ENCODE measurements around the gene TSPAN4. TPM values are rescaled to one million over a fixed set of nuclear protein-coding genes. Genes with fewer than 3 reads are reported as not detected.

TSPAN4 gene
- total and polyA plus RNA-seq, 2 of the 13 experiments (the other 11 are each of a cell fraction or from before 2014, with no cell fraction given): 31.7 to 68.3 TPM

GRCh38 chr11:809287-810039 lies 33.2 kb upstream of the TSPAN4 start, which contains the start of gene RPLP2 (continued):
- TF ChIP-seq ZIK1 (CRISPR knock-in tag; IDR thresholded peaks at IDR 0.05; ENCODE audit: borderline replicate concordance, low read depth) (peak; percentile 87), ZNF180 (CRISPR knock-in tag; IDR thresholded peaks at IDR 0.05; ENCODE audit: borderline replicate concordance, low read depth) (no peak), GATAD1 (CRISPR knock-in tag; IDR thresholded peaks at IDR 0.05) (peak; percentile 94), IRF9 (CRISPR knock-in tag; IDR thresholded peaks at IDR 0.05; ENCODE audit: borderline replicate concordance) (no peak; the same call in 1 of the 2 replicates), KLF6 (CRISPR knock-in tag; IDR thresholded peaks at IDR 0.05) (peak; percentile 64), MBD4 (IDR thresholded peaks at IDR 0.05; ENCODE audit: borderline replicate concordance, low read length) (no peak), TOPORS (CRISPR knock-in tag; IDR thresholded peaks at IDR 0.05) (peak; percentile 71; the same call in 1 of the 2 replicates), NFE2L2 (IDR thresholded peaks at IDR 0.05; ENCODE audit: low read length) (no peak), TGIF2 (CRISPR knock-in tag; IDR thresholded peaks at IDR 0.05) (peak; percentile 78; the same call in 1 of the 2 replicates), NFYB (CRISPR knock-in tag; IDR thresholded peaks at IDR 0.05) (peak; percentile 96), ZHX2 (IDR thresholded peaks at IDR 0.05; ENCODE audit: low read depth) (peak; percentile 59), ZHX2 (CRISPR knock-in tag; IDR thresholded peaks at IDR 0.05; ENCODE audit: borderline replicate concordance) (no peak), BRCA1 (CRISPR knock-in tag; IDR thresholded peaks at IDR 0.05) (no peak), MIER3 (CRISPR knock-in tag; IDR thresholded peaks at IDR 0.05; ENCODE audit: borderline replicate concordance) (no peak), TOE1 (CRISPR knock-in tag; IDR thresholded peaks at IDR 0.05) (no peak), IKZF4 (CRISPR knock-in tag; IDR thresholded peaks at IDR 0.05; ENCODE audit: borderline replicate concordance, low read depth, not compliant biosample characterization) (peak; percentile 87), ZNF589 (CRISPR knock-in tag; conservative IDR thresholded peaks at IDR 0.05) (peak; percentile 65; the same call in 1 of the 2 replicates), E2F1 (CRISPR knock-in tag; IDR thresholded peaks at IDR 0.05) (peak; percentile 88), WIZ (CRISPR knock-in tag; IDR thresholded peaks at IDR 0.05) (no peak; the same call in 1 of the 2 replicates)
